HG03060 (cell line): ENCODE data around the gene USP2.

ENCODE experiments used
- ATAC-seq: cut with Tn5 transposase; IDR thresholded peaks from one replicate; pipeline ENCODE4 v1.9.1; 2021; ENCODE audit warnings: low read depth, moderate number of reproducible peaks; ENCODE audit not compliant: unreplicated experiment

The USP2 gene

GRCh38 chr11:119377961-119378667 is 3.4 kb downstream of the USP2 start:
- ATAC-seq: no peak

GRCh38 chr11:119377112-119377901 is 4.2 kb downstream of the USP2 start:
- no peak for ATAC-seq

DNA sequence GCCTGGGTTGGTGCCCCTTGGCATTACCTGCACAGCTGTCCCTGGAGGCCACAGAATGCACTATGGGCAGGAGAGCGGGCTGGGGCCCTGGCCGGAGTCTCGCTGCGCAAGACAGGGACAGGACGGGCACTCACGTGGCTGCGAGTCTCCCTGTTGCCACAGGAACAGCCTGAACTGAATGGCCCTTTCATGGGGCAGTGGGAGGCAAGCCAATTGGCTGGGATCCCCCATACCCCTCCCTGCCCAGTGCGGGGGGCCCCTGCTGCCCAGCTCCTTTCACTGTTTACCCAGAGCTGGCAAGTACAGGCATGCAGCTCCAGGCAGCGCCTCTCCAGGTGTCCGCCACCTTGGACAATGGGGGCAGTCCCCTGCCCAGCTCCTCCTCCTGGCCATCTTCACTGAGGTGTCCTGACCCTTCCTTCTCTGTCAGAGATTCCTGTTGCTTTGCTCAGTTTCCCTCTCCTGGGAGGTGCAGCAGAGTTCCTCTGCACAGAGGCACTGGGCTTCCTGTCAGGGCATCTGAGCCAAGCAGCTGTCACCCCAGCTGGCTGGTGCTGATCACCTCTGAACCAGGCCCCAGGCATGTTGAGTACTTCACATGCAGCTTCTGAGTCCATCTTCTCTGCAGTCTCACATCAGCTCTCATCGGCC is 5.2 kb downstream of the USP2 start:
- no peak for ATAC-seq

GRCh38 chr11:119375337-119376196 is 5.9 kb downstream of the USP2 start:
- ATAC-seq: no peak

DNA sequence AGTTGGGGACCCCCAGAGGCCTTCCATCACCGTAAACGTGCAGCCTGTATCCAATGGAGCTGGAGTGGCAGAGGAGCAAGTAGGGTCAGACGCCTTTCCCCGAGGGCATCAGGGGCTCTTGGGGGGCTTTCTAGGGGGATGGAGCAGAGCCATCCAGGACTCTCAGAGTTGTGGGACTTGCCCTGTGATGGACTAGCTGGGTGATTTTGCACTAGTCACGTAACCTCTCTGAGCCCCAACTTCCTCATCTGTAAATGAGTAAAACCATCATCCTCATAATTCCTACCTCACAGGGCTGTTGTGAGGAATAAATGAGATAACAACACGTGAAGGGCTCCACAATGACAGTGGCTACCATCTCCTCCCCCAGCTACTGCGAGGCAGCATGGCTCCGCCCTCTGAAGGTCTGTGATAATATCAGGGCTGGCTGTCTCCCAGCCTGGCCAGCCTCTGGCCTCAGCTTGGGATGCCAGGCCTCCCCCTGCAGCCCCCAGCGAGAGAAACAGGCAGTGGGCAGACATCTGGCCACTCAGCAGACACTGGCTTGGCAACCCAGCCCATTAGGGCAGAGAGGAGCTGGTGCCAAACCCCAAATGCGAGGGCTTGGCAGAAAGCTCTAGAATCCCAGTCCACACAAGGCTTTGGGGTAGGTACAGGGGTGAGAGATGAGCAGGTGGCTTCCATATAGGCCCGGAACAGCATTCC is 6.7 kb downstream of the USP2 start:
- no peak for ATAC-seq

DNA sequence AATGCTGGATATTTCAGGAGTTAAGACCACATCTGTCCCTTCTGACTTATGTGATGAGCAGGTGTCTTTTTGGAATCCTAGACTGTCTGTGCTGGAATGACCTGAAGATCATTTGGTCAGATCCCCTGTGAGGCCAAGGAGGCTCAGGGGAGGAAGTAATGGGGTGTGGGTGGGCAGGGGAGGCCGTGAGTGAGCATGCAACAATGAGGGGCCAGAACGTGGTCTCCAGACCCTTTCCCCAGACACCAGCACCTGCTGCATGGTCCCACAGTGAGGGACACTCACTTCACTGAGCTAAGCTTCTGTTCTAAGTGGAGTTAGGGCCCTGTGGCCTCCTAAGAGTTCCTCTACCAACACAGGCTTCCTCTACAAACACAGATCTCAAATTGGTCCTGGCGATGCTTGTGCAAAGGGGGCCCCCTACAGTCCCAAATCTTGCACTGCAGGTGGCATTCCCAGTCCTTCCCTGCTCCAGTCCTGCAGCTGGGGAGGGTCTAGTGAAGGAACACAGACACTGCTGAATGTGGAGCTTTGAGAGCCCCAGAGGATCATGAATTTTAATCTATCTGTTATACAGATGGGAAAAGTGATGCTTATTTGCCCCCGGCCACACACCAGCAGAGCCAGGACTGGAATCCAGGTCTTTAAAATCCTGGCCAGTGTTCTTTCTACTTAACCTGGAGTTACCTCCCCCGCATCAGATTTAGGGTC is 7.4 kb downstream of the USP2 start:
- no peak for ATAC-seq

DNA sequence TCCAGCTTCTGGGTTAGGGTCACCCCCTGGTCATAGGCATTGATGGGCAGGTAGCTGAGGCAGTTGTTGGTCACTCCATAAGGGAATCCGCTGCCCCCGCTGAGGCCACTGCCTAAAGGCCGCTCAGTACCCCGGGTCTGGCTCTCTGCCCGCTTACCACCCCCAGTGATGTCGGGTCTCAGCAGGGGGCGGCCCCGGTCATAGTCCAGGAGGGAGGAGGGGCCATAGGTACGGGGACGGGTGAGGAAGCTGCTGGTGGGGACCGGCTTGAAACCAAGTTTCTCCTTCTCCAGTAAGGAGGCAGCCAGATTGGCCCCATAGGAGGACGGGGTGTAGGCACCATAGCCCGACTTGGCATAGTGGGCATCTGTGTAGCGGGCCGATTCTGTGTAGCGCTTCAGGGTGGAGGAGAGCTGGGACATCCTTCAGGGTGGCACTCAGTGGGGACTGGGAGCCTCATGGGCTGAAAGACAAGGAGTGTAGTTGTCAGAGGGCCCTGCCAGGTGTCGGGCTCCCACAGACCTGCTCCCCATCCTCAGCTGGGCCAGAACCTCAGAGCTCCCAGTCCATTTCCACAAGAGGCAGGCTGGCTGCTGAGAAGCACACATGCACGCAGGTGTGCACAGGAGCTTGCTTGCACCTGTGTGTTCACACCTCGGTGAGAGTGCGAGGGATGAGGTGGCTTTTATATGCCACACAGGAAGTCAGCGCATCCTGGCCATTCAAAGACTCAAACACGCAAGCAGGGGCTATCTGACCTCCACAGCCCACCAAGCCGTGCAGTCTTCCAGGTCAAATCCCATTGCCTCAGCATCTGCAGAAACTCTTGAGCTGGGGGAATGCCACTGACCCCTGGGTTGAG is 8.2 kb downstream of the USP2 start:
- no peak for ATAC-seq

GRCh38 chr11:119372260-119373058 is 9.0 kb downstream of the USP2 start:
- no peak for ATAC-seq

DNA sequence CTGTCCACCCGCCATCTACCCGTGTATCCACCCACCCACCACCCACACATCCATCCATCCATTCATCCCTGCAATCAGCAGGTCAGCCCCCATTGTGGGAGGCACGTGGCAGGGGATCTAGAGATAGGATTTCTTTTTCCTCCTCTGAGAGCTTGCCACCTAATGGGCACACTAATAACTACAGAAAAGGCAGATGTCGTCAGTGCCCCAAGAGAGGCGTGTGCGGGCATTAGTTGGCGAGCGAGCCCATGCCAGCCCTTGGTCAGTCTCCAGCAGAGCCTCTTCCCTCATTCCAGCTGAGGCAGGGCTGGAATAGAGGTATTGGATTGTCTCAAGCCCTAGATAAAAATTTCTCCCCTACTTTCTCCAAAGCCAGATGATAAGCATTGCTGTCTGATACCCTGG is 9.7 kb downstream of the USP2 start:
- no peak for ATAC-seq

DNA sequence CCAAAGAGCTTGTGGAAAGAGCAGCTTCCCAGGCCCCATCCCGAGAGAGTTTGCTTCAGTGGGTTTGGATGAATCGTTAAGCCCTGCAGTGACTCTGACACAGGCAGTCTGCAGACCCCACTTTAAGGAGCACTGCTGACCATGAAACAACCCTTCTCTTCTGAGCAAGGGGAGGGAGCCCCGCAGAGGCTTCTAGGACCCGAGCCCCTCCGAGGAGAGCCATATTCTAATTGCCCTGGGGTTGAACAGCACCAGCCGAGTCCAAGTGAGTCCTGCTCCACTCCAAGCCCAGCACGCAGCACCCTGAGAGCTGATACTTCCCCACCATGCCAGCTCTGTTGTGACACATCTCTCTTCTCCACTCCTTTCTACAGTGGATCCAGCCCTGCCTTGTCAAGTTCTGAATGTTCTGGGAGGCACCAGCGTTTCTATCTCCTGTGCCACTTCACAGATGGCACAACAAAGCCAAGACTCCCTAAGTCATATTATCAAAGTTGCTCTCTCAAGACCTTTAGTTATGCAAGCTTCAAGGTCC is 10.4 kb downstream of the USP2 start:
- no peak for ATAC-seq

GRCh38 chr11:119370486-119371046 is 10.9 kb downstream of the USP2 start:
- ATAC-seq: no peak

- no peak for ATAC-seq
These were observed 12.2 kb downstream of the USP2 start for GRCh38 chr11:119369132-119369925.

GRCh38 chr11:119368121-119369034 is 13.1 kb downstream of the USP2 start:
- ATAC-seq: no peak

DNA sequence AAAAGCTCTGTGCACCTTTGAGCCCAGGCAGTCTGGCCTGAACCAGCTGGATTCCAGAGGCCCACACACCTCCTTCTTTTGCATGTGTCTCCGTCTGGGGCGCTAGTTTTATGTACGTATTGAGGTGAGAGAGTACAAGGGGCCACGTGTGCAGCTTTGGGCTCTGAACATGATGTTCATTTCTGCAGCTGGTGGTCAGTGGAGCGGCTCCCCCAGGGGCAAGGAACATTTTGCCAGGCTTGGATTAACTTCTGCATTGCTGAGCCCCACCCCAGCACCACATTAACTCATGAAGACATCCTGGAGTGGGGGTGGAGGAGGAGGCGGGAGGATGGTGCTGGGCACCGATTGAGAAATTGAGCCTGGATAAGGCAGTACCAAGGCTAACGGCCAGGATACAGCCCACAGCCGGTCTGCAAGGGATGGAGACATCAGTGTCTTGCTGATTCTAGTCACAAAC is 13.8 kb downstream of the USP2 start:
- ATAC-seq: no peak
